ENCODE measurements around the gene TP53RK. TPM values are rescaled to one million over a fixed set of nuclear protein-coding genes. Genes with fewer than 3 reads are reported as not detected.

The TP53RK gene
- total RNA-seq, 3 donors from 2014 or later = 14.4 to 29.2 (median 27.1) TPM

GRCh38 chr20:46710153-46710913, 21.1 kb upstream of the TP53RK start:
- peaks cover 0 to 5% of the 10 kb centered on the region in 2 donors for H3K4me1 ChIP-seq
- TF ChIP-seq POLR2AphosphoS5 (IDR thresholded peaks at IDR 0.05) = no peak
- TF ChIP-seq POLR2A (IDR thresholded peaks at IDR 0.05) = no peak
- TF ChIP-seq CTCF (IDR thresholded peaks at IDR 0.05) = no peak
- H3K9me3 ChIP-seq = no peaks in the 10 kb centered on the region
- peak overlapping the region; percentile 89 to 95 for H3K27ac ChIP-seq
- peak overlapping the region; percentile 72 to 84 (median 79) for H3K4me3 ChIP-seq
- DNase-seq (ENCODE audit: low spot score in 2 of 2) = no peak
- H3K27me3 ChIP-seq = no peaks in the 10 kb centered on the region
- H3K36me3 ChIP-seq = no peaks in the 10 kb centered on the region
- intact Hi-C loops (cut with DNase I; ENCODE audit: low total_unique reads) = no loop called here

GRCh38 chr20:46709459-46710152, 20.4 kb upstream of the TP53RK start, which contains the start of gene SLC2A10:
SLC2A10 (plus strand) TSS chr20:46709649; CDS start chr20:46709737, 88 bp downstream.
- peak within 1 kb of the TSS; percentile 72 to 84 (median 79) for H3K4me3 ChIP-seq
- H3K27me3 ChIP-seq = no peaks in the 10 kb centered on the region
- peak in 1 of 2 donors; percentile 71 for DNase-seq (ENCODE audit: low spot score in 2 of 2)
- peaks cover 0 to 5% of the 10 kb centered on the region in 2 donors for H3K4me1 ChIP-seq
- H3K9me3 ChIP-seq = no peaks in the 10 kb centered on the region
- intact Hi-C loops (cut with DNase I; ENCODE audit: low total_unique reads) = loop anchor here (5.0 kb wide), 1 partner anchor 788 kb away; no protein-coding TSS in a partner anchor
- no peak for TF ChIP-seq POLR2A (IDR thresholded peaks at IDR 0.05)
- peak in 1 of 3 donors; percentile 17 for TF ChIP-seq POLR2AphosphoS5 (IDR thresholded peaks at IDR 0.05)
- no peaks in the 10 kb centered on the region for H3K36me3 ChIP-seq
- H3K27ac ChIP-seq = peak within 1 kb of the TSS; percentile 89 to 95

- no peak for DNase-seq (ENCODE audit: low spot score in 2 of 2)
- TF ChIP-seq POLR2AphosphoS5 (IDR thresholded peaks at IDR 0.05) (no peak), CTCF (IDR thresholded peaks at IDR 0.05) (no peak), POLR2A (IDR thresholded peaks at IDR 0.05) (no peak)
- Histone ChIP-seq H3K4me3 (peak overlapping the region; percentile 72 to 84 (median 79)), H3K4me1 (peaks cover 0 to 5% of the 10 kb centered on the region in 2 donors), H3K36me3 (no peaks in the 10 kb centered on the region), H3K27ac (peak overlapping the region; percentile 89 to 95), H3K9me3 (no peaks in the 10 kb centered on the region), H3K27me3 (no peaks in the 10 kb centered on the region)
- intact Hi-C loops (cut with DNase I; ENCODE audit: low total_unique reads) = loop anchor here (5.0 kb wide), 1 partner anchor 788 kb away; no protein-coding TSS in a partner anchor
These were observed 19.8 kb upstream of the TP53RK start for GRCh38 chr20:46709055-46709458.

- no peaks in the 10 kb centered on the region for H3K36me3 ChIP-seq
- DNase-seq (ENCODE audit: low spot score in 2 of 2) = no peak
- peaks cover 0 to 5% of the 10 kb centered on the region in 2 donors for H3K4me1 ChIP-seq
- peak overlapping the region; percentile 89 to 95 for H3K27ac ChIP-seq
- H3K27me3 ChIP-seq = no peaks in the 10 kb centered on the region
- H3K4me3 ChIP-seq = no peak overlapping the region
- intact Hi-C loops (cut with DNase I; ENCODE audit: low total_unique reads) = loop anchor here (5.0 kb wide), 1 partner anchor 789 kb away; no protein-coding TSS in a partner anchor
- TF ChIP-seq POLR2AphosphoS5 (IDR thresholded peaks at IDR 0.05) (no peak), POLR2A (IDR thresholded peaks at IDR 0.05) (no peak), CTCF (IDR thresholded peaks at IDR 0.05) (peak in 1 of 3 donors; percentile 17)
- H3K9me3 ChIP-seq = no peaks in the 10 kb centered on the region
These were observed 19.1 kb upstream of the TP53RK start for GRCh38 chr20:46708172-46708860.

GRCh38 chr20:46706242-46706641, 17.0 kb upstream of the TP53RK start:
- H3K4me3 ChIP-seq = no peak overlapping the region
- no peaks in the 10 kb centered on the region for H3K27me3 ChIP-seq
- no peaks in the 10 kb centered on the region for H3K4me1 ChIP-seq
- TF ChIP-seq CTCF (IDR thresholded peaks at IDR 0.05) = no peak
- TF ChIP-seq POLR2A (IDR thresholded peaks at IDR 0.05) = no peak
- no peak for TF ChIP-seq POLR2AphosphoS5 (IDR thresholded peaks at IDR 0.05)
- H3K27ac ChIP-seq = peak overlapping the region; percentile 27 to 79
- intact Hi-C loops (cut with DNase I; ENCODE audit: low total_unique reads) = loop anchor here (5.0 kb wide), 1 partner anchor 791 kb away; no protein-coding TSS in a partner anchor
- H3K9me3 ChIP-seq = no peaks in the 10 kb centered on the region
- no peaks in the 10 kb centered on the region for H3K36me3 ChIP-seq
- no peak for DNase-seq (ENCODE audit: low spot score in 2 of 2)
